IMR-90 (cell line): Measurements from ENCODE around the gene AUTS2. TPM values are rescaled to one million over a fixed set of nuclear protein-coding genes. Genes with fewer than 3 reads are reported as not detected.

Experiments used
- ATAC-seq: fragments of 200-7000 bp; cut with Tn5 transposase; 2 replicates; pipeline ENCODE4 v1.9.1; 2020; ENCODE audit warnings: low read depth, mild to moderate bottlenecking, moderate library complexity
- BruUV-seq: library from RNA; stranded (reverse); fragments of 400-500 nt; replicated peaks from 2 replicates; lab custom pipeline; 2021; lab: Mats Ljungman, UMichigan
- CTCF ChIA-PET: fragments of 300-600 bp; formaldehyde crosslinking; extraction: SDS; loops from one replicate; lab custom pipeline; 2021; ENCODE audit warnings: antibody characterized with exemption; lab: Yijun Ruan, JAX
- POLR2A ChIA-PET: fragments of 300-600 bp; sonication (Branson Sonifier 250); formaldehyde crosslinking; loops from one replicate; lab custom pipeline; 2022; ENCODE audit warnings: antibody characterized with exemption; ENCODE audit not compliant: unreplicated experiment; lab: Charles Lee
- DNase-seq: peaks from one replicate; pipeline ENCODE4 v3.0.0; 2013
- H2AFZ ChIP-seq: replicated peaks from 2 replicates; pipeline ENCODE3; 2013; ENCODE audit warnings: low read length, mild to moderate bottlenecking; ENCODE audit not compliant: poor library complexity
- H2AK5ac ChIP-seq: 2 replicates; pipeline ENCODE4 v1.6.1; 2013; ENCODE audit warnings: low read depth, low read length, inconsistent platforms
- H2AK9ac ChIP-seq: replicated peaks from 2 replicates; pipeline ENCODE3; 2013; ENCODE audit warnings: mild to moderate bottlenecking, low read depth, low read length, moderate library complexity; ENCODE audit not compliant: poor library complexity
- H2BK120ac ChIP-seq: 2 replicates; pipeline ENCODE4 v1.6.1; 2013; ENCODE audit warnings: low read depth, low read length, inconsistent platforms
- H2BK15ac ChIP-seq: 3 replicates; pipeline ENCODE4 v1.6.1; 2013; ENCODE audit warnings: low read depth, low read length, inconsistent platforms
- H2BK20ac ChIP-seq: 2 replicates; pipeline ENCODE4 v1.6.1; 2013; ENCODE audit warnings: low read depth, mild to moderate bottlenecking, inconsistent platforms, low read length, moderate library complexity
- H2BK5ac ChIP-seq: 2 replicates; pipeline ENCODE4 v1.6.1; 2013; ENCODE audit warnings: mild to moderate bottlenecking, low read depth, low read length, inconsistent platforms; ENCODE audit not compliant: poor library complexity, severe bottlenecking
- H3K14ac ChIP-seq: replicated peaks from 2 replicates; pipeline ENCODE4 v1.6.1; 2013; ENCODE audit warnings: low read depth, low read length, inconsistent platforms
- H3K18ac ChIP-seq: 2 replicates; pipeline ENCODE4 v1.6.1; 2013; ENCODE audit warnings: low read depth, low read length, control low read depth
- H3K23ac ChIP-seq: 2 replicates; pipeline ENCODE4 v1.6.1; 2013; ENCODE audit warnings: low read depth, low read length, inconsistent platforms
- H3K27ac ChIP-seq: 2 replicates; pipeline ENCODE4 v1.5.1; 2013; ENCODE audit warnings: mild to moderate bottlenecking, control low read depth, low read length; ENCODE audit not compliant: insufficient read depth
- H3K27me3 ChIP-seq: 2 replicates; pipeline ENCODE4 v1.6.1; 2013; ENCODE audit warnings: low read length; ENCODE audit not compliant: control insufficient read depth, insufficient read depth
- H3K36me3 ChIP-seq: 2 replicates; pipeline ENCODE4 v1.6.1; 2013; ENCODE audit warnings: low read length, mixed read lengths; ENCODE audit not compliant: control insufficient read depth, insufficient read depth
- H3K4ac ChIP-seq: 2 replicates; pipeline ENCODE4 v1.6.1; 2013; ENCODE audit warnings: low read depth, low read length, inconsistent platforms
- H3K4me1 ChIP-seq: 2 replicates; pipeline ENCODE4 v1.6.1; 2013; ENCODE audit warnings: low read length, mixed read lengths; ENCODE audit not compliant: control insufficient read depth, insufficient read depth
- H3K4me2 ChIP-seq: 2 replicates; pipeline ENCODE4 v1.6.1; 2013; ENCODE audit warnings: low read depth, mild to moderate bottlenecking, control low read depth, low read length, moderate library complexity
- H3K4me3 ChIP-seq: 2 replicates; pipeline ENCODE4 v1.5.1; 2013; ENCODE audit warnings: low read depth, mild to moderate bottlenecking, control low read depth, low read length, moderate library complexity; ENCODE audit not compliant: insufficient read depth
- H3K56ac ChIP-seq: 2 replicates; pipeline ENCODE4 v1.6.1; 2013; ENCODE audit warnings: low read length, inconsistent platforms; ENCODE audit not compliant: insufficient read depth; ENCODE audit errors: extremely low read depth
- H3K79me1 ChIP-seq, 2 experiments: 2 replicates each; pipeline ENCODE4 v1.6.1; 2013; ENCODE audit warnings: low read length in 2 of 2, inconsistent platforms in 1 of 2, low read depth in 1 of 2
- H3K9ac ChIP-seq: 2 replicates; pipeline ENCODE4 v1.6.1; 2013; ENCODE audit warnings: low read depth, low read length, control low read depth
- H3K9me1 ChIP-seq: 2 replicates; pipeline ENCODE4 v1.6.1; 2013; ENCODE audit warnings: low read length, inconsistent platforms; ENCODE audit not compliant: insufficient read depth
- H3K9me3 ChIP-seq: 2 replicates; pipeline ENCODE4 v1.6.1; 2013; ENCODE audit warnings: low read length; ENCODE audit not compliant: control insufficient read depth, insufficient read depth
- H4K20me1 ChIP-seq: 2 replicates; pipeline ENCODE4 v1.6.1; 2013; ENCODE audit warnings: low read length, inconsistent platforms; ENCODE audit not compliant: insufficient read depth
- H4K5ac ChIP-seq: 2 replicates; pipeline ENCODE4 v1.6.1; 2013; ENCODE audit warnings: mild to moderate bottlenecking, low read depth, low read length, control low read depth
- H4K8ac ChIP-seq, 2 experiments: 2 replicates each; pipeline ENCODE4 v1.6.1; 2013; ENCODE audit warnings: low read depth in 2 of 2, low read length in 2 of 2, control low read depth in 1 of 2, inconsistent platforms in 1 of 2
- H4K91ac ChIP-seq: 2 replicates; pipeline ENCODE4 v1.6.1; 2013; ENCODE audit warnings: low read depth, low read length, inconsistent platforms; ENCODE audit not compliant: insufficient read depth
- BHLHE40 ChIP-seq: fragments of 150-350 bp; IDR thresholded peaks from 2 replicates; pipeline ENCODE4 v1.6.1; 2016; ENCODE audit warnings: mild to moderate bottlenecking, low read depth, low read length
- CHD1 ChIP-seq: IDR thresholded peaks from 2 replicates; pipeline ENCODE4 v1.6.1; 2012; ENCODE audit warnings: low read depth, low read length, improper control_type of control experiment
- FOS ChIP-seq: fragments of 150-350 bp; IDR thresholded peaks from 2 replicates; pipeline ENCODE4 v1.6.1; 2016; ENCODE audit warnings: low read depth, low read length
- RAD21 ChIP-seq: IDR thresholded peaks from 2 replicates; pipeline ENCODE4 v1.6.1; 2012; ENCODE audit warnings: low read length, improper control_type of control experiment
- RFX5 ChIP-seq: IDR thresholded peaks from 2 replicates; pipeline ENCODE4 v1.8.0; 2012; ENCODE audit warnings: low read depth, mild to moderate bottlenecking, low read length, moderate library complexity
- WGBS, 2 experiments: methylation state at CpG; one replicate each; pipeline versions ENCODE4 v1.1.5 to v1.1.7; 2013; ENCODE audit warnings: missing lambda C conversion rate in 2 of 2; ENCODE audit not compliant: insufficient read length in 1 of 2; ENCODE audit errors: extremely low coverage in 2 of 2; 5-methylcytosine and 5-hydroxymethylcytosine counted together
- dilution Hi-C: fragments of 300-500 bp; cut with HindIII; formaldehyde crosslinking; loops from one replicate; pipeline ENCODE4 v1.14.3; 2018; ENCODE audit warnings: low sequenced_read_pairs; ENCODE audit not compliant: unreplicated experiment
- in situ Hi-C: fragments of 300-500 bp; cut with MboI; formaldehyde crosslinking; loops from 3 replicates; pipeline ENCODE4 v1.14.3; 2019; ENCODE audit warnings: low sequenced_read_pairs, inconsistent platforms, mixed read lengths
- intact Hi-C: fragments of 100-400 bp; cut with micrococcal nuclease; formaldehyde crosslinking; loops from 2 replicates; pipeline ENCODE4 v1.10.0; 2022
- polyA plus RNA-seq, 3 experiments: library from polyadenylated mRNA; depleted of rRNA; stranded (reverse); fragments of >200 nt; gene quantifications; 2 replicates each; pipeline ENCODE4 v1.2.3, GENCODE V29; 2012; ENCODE audit warnings: low replicate concordance in 1 of 3
- total RNA-seq: library from RNA; depleted of rRNA; stranded (reverse); fragments of >200 nt; gene quantifications from 2 replicates; pipeline ENCODE4 v1.2.3, GENCODE V29; 2012
- TF ChIP-seq, protein P1 (sequence below): conservative IDR thresholded peaks from 2 replicates; pipeline ENCODE4 v1.5.1; 2012; ENCODE audit warnings: mild to moderate bottlenecking, low read depth, low read length, improper control_type of control experiment

The AUTS2 gene
- total and polyA plus RNA-seq, 2 of the 4 experiments (the other 2 are of a cell fraction): 0.90 to 3.0 TPM

DNA sequence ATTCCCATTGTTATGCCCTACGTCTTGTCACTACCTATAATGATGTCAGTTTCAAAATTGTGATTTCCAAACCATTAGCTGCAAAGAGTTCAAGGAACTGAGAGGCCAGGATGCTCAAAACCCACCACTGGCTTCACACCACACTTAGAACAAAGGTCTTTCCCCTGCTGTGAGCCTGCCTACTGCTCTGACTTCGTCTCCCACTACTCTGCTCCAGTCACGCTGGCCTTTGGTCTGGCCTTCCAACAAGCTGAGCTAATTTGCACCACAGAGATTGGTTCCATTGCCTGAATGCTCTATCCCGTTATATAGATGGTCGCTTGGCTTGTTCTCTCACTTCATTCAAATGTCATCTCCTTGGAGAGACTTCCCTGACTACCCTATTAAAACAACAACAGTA, 961.5 kb downstream of the AUTS2 start:
- H3K23ac ChIP-seq: no peak overlapping the region
- no peak for DNase-seq
- H3K27me3 ChIP-seq: no peaks in the 10 kb centered on the region
- H4K5ac ChIP-seq: no peak overlapping the region
- H3K18ac ChIP-seq: no peak overlapping the region
- no peaks in the 10 kb centered on the region for H4K20me1 ChIP-seq
- TF ChIP-seq RFX5 (no peak), RAD21 (no peak), FOS (no peak), BHLHE40 (no peak), CHD1 (no peak)
- TF ChIP-seq, protein P1, sequence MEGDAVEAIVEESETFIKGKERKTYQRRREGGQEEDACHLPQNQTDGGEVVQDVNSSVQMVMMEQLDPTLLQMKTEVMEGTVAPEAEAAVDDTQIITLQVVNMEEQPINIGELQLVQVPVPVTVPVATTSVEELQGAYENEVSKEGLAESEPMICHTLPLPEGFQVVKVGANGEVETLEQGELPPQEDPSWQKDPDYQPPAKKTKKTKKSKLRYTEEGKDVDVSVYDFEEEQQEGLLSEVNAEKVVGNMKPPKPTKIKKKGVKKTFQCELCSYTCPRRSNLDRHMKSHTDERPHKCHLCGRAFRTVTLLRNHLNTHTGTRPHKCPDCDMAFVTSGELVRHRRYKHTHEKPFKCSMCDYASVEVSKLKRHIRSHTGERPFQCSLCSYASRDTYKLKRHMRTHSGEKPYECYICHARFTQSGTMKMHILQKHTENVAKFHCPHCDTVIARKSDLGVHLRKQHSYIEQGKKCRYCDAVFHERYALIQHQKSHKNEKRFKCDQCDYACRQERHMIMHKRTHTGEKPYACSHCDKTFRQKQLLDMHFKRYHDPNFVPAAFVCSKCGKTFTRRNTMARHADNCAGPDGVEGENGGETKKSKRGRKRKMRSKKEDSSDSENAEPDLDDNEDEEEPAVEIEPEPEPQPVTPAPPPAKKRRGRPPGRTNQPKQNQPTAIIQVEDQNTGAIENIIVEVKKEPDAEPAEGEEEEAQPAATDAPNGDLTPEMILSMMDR: no peak
- intact Hi-C loops (no loop called here), dilution Hi-C loops (no loop called here), in situ Hi-C loops (no loop called here)
- no TSS peak for BruUV-seq
- H2BK15ac ChIP-seq: no peak overlapping the region
- no peak overlapping the region for H4K91ac ChIP-seq
- no peak overlapping the region for H3K14ac ChIP-seq
- no peak overlapping the region for H2AK9ac ChIP-seq
- ChIA-PET POLR2A (no interaction called here), CTCF (no interaction called here)
- ATAC-seq: no peak
- no peak overlapping the region for H3K4me2 ChIP-seq
- no peaks in the 10 kb centered on the region for H3K9me3 ChIP-seq
- no peak overlapping the region for H2BK20ac ChIP-seq
- no peak overlapping the region for H3K9ac ChIP-seq
- no peak overlapping the region for H3K4ac ChIP-seq
- no peak overlapping the region for H3K27ac ChIP-seq
- H3K4me1 ChIP-seq: no peaks in the 10 kb centered on the region
- H2AFZ ChIP-seq: no peak overlapping the region
- no peak overlapping the region for H4K8ac ChIP-seq
- H2BK5ac ChIP-seq: no peak overlapping the region
- WGBS, 2 experiments: 42% methylated on average over 3 of the region's 5 CpGs; no CpG with 5 or more reads in 1 of the 2 experiments
- no peak overlapping the region for H3K4me3 ChIP-seq
- no peaks in the 10 kb centered on the region for H3K9me1 ChIP-seq
- H2BK120ac ChIP-seq: no peak overlapping the region
- no peak overlapping the region for H3K56ac ChIP-seq
- H3K36me3 ChIP-seq: no peaks in the 10 kb centered on the region
- H3K79me1 ChIP-seq: no peaks in the 10 kb centered on the region
- no peak overlapping the region for H2AK5ac ChIP-seq
